Astrocyte of the cerebellum (primary cell): ENCODE data around the gene ASIC1.

Experiments
- DNase-seq: peaks from one replicate; pipeline ENCODE4 v3.0.0-alpha.2; 2011; ENCODE audit warnings: low read depth
- H3K4me3 ChIP-seq: 2 replicates; pipeline ENCODE4 v1.5.1; 2011; ENCODE audit warnings: mild to moderate bottlenecking, low read depth, low read length, moderate library complexity
- CTCF ChIP-seq: IDR thresholded peaks from 2 replicates; pipeline ENCODE4 v1.5.1; 2012; ENCODE audit warnings: low read length, low read depth, moderate library complexity, mild to moderate bottlenecking; ENCODE audit errors: missing control alignments
- in situ Hi-C: cut with HindIII; loops from 2 replicates; pipeline ENCODE4 v1.10.0; 2017; ENCODE audit warnings: low sequenced_read_pairs

The ASIC1 gene

GRCh38 chr12:50107416-50108268 is 50.2 kb downstream of the ASIC1 start:
- H3K4me3 ChIP-seq = no peak overlapping the region
- in situ Hi-C loops = no loop called here
- TF ChIP-seq CTCF = no peak
- no peak for DNase-seq

GRCh38 chr12:50109319-50109718 is 51.9 kb downstream of the ASIC1 start:
- in situ Hi-C loops = no loop called here
- H3K4me3 ChIP-seq = no peak overlapping the region
- TF ChIP-seq CTCF = no peak
- no peak for DNase-seq

GRCh38 chr12:50110127-50110761 is 52.8 kb downstream of the ASIC1 start:
- no peak overlapping the region for H3K4me3 ChIP-seq
- in situ Hi-C loops = no loop called here
- no peak for TF ChIP-seq CTCF
- DNase-seq = no peak

GRCh38 chr12:50110762-50111351 is 53.5 kb downstream of the ASIC1 start:
- in situ Hi-C loops = no loop called here
- no peak overlapping the region for H3K4me3 ChIP-seq
- DNase-seq = no peak
- TF ChIP-seq CTCF = no peak

- no peak for TF ChIP-seq CTCF
- H3K4me3 ChIP-seq = peak overlapping the region; percentile 22
- DNase-seq = no peak
- in situ Hi-C loops = no loop called here
Measured at GRCh38 chr12:50111395-50111692, 53.9 kb downstream of the ASIC1 start.

GRCh38 chr12:50111693-50112455 is 54.5 kb downstream of the ASIC1 start, which contains the start of gene COX14:
COX14 (plus strand) TSS chr12:50112236; CDS start chr12:50120044, 7,808 bp downstream.
- TF ChIP-seq CTCF = peak; percentile 97
- in situ Hi-C loops = no loop called here
- H3K4me3 ChIP-seq = peak within 1 kb of the TSS; percentile 97
- DNase-seq = peak; percentile 99
